Cerebellar nuclear complex (tissue), 1 donor: ENCODE results near the gene PTPN11.
"Not testable (repeated sequence)": the region's sequence is repeated elsewhere in the genome, so short reads cannot be mapped to it uniquely, and the experiment has no call there.

Experiments used
- DNase-seq, 2 experiments: peaks; one replicate each; lab custom pipeline; 2025; lab: John Stamatoyannopoulos, UW

PTPN11 gene

GRCh38 chr12:112514926-112515642, 96.3 kb downstream of the PTPN11 start:
- DNase-seq, result no peak

GRCh38 chr12:112515868-112516267, 97.1 kb downstream of the PTPN11 start:
- no peak for DNase-seq

GRCh38 chr12:112517730-112518364, 99.1 kb downstream of the PTPN11 start:
- no peak for DNase-seq

GRCh38 chr12:112518365-112518735, 99.6 kb downstream of the PTPN11 start:
- DNase-seq, result no peak

GRCh38 chr12:112519841-112520340, 101.1 kb downstream of the PTPN11 start:
- DNase-seq, result not testable (repeated sequence)

- DNase-seq, result no peak
Observed at GRCh38 chr12:112523856-112524255, 105.1 kb downstream of the PTPN11 start.

- DNase-seq, result no peak
Observed at GRCh38 chr12:112524269-112524668, 105.5 kb downstream of the PTPN11 start.

- no peak for DNase-seq
Observed at GRCh38 chr12:112524676-112525425, 106.1 kb downstream of the PTPN11 start.

- no peak for DNase-seq
Observed at GRCh38 chr12:112525426-112525809, 106.7 kb downstream of the PTPN11 start.

- no peak for DNase-seq
Observed at GRCh38 chr12:112527082-112527481, 108.3 kb downstream of the PTPN11 start.

- no peak for DNase-seq
Observed at GRCh38 chr12:112527501-112527900, 108.8 kb downstream of the PTPN11 start.

GRCh38 chr12:112528521-112528920, 109.8 kb downstream of the PTPN11 start:
- DNase-seq, result no peak

GRCh38 chr12:112530941-112531340, 112.2 kb downstream of the PTPN11 start:
- no peak for DNase-seq

GRCh38 chr12:112532106-112532505, 113.4 kb downstream of the PTPN11 start:
- DNase-seq, result no peak

GRCh38 chr12:112533528-112533927, 114.8 kb downstream of the PTPN11 start:
- DNase-seq, result no peak

GRCh38 chr12:112535017-112535416, 116.3 kb downstream of the PTPN11 start:
- DNase-seq, result no peak

GRCh38 chr12:112535637-112536366, 117.1 kb downstream of the PTPN11 start:
- DNase-seq, result no peak

GRCh38 chr12:112536367-112536730, 117.6 kb downstream of the PTPN11 start:
- no peak for DNase-seq

- DNase-seq, result no peak
Observed at GRCh38 chr12:112537710-112538396, 119.1 kb downstream of the PTPN11 start.

- no peak for DNase-seq
Observed at GRCh38 chr12:112538740-112539139, 120.0 kb downstream of the PTPN11 start.

- no peak for DNase-seq
Observed at GRCh38 chr12:112539221-112539620, 120.5 kb downstream of the PTPN11 start.

- DNase-seq, result no peak
Observed at GRCh38 chr12:112540021-112540420, 121.3 kb downstream of the PTPN11 start.
